ENCODE data around the gene NDUFS8. TPM values are rescaled to one million over a fixed set of nuclear protein-coding genes. Genes with fewer than 3 reads are reported as not detected.

The NDUFS8 gene
- total RNA-seq, 1 experiment from 2014 or later, result 220 TPM

- peaks cover 21% of the 10 kb centered on the region for H3K36me3 ChIP-seq (ENCODE audit: insufficient read depth, low read length, poor library complexity, severe bottlenecking)
- no peak overlapping the region for H3K27ac ChIP-seq (ENCODE audit: low read depth, low read length, poor library complexity, severe bottlenecking)
- POLR2A ChIA-PET (ENCODE audit: low non-redundant PET), result interaction anchor here (0.6 kb wide), 1 partner anchor 17 kb away, joined by 3 read pairs; no protein-coding TSS in a partner anchor
- CTCF ChIA-PET, result no interaction called here
- H3K27me3 ChIP-seq (replicated peaks; ENCODE audit: insufficient read depth, low read depth, low read length, poor library complexity), result no peaks in the 10 kb centered on the region
- no peak for DNase-seq (ENCODE audit: low spot score)
- H3K4me3 ChIP-seq (ENCODE audit: low read depth, low read length, poor library complexity, severe bottlenecking), result no peak overlapping the region
- no TSS peak for BruUV-seq (replicated peaks)
- H3K4me1 ChIP-seq (ENCODE audit: insufficient read depth, low read length, poor library complexity, severe bottlenecking), result peaks cover 30% of the 10 kb centered on the region
- intact Hi-C loops (cut with micrococcal nuclease; ENCODE audit: unreplicated experiment), result loop anchor here (10.0 kb wide), 1 partner anchor 169 kb away; no protein-coding TSS in a partner anchor
- TF ChIP-seq EZH2 (IDR thresholded peaks at IDR 0.05; ENCODE audit: borderline replicate concordance, low read depth, low read length, poor library complexity, severe bottlenecking), result no peak
- TF ChIP-seq, protein P1, sequence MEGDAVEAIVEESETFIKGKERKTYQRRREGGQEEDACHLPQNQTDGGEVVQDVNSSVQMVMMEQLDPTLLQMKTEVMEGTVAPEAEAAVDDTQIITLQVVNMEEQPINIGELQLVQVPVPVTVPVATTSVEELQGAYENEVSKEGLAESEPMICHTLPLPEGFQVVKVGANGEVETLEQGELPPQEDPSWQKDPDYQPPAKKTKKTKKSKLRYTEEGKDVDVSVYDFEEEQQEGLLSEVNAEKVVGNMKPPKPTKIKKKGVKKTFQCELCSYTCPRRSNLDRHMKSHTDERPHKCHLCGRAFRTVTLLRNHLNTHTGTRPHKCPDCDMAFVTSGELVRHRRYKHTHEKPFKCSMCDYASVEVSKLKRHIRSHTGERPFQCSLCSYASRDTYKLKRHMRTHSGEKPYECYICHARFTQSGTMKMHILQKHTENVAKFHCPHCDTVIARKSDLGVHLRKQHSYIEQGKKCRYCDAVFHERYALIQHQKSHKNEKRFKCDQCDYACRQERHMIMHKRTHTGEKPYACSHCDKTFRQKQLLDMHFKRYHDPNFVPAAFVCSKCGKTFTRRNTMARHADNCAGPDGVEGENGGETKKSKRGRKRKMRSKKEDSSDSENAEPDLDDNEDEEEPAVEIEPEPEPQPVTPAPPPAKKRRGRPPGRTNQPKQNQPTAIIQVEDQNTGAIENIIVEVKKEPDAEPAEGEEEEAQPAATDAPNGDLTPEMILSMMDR (conservative IDR thresholded peaks at IDR 0.05; ENCODE audit: low read depth, low read length), result no peak
- no peaks in the 10 kb centered on the region for H3K9me3 ChIP-seq (ENCODE audit: low read depth, low read length, poor library complexity, severe bottlenecking)
Measured at GRCh38 chr11:68035266-68035876, 4.9 kb downstream of the NDUFS8 start.

DNA sequence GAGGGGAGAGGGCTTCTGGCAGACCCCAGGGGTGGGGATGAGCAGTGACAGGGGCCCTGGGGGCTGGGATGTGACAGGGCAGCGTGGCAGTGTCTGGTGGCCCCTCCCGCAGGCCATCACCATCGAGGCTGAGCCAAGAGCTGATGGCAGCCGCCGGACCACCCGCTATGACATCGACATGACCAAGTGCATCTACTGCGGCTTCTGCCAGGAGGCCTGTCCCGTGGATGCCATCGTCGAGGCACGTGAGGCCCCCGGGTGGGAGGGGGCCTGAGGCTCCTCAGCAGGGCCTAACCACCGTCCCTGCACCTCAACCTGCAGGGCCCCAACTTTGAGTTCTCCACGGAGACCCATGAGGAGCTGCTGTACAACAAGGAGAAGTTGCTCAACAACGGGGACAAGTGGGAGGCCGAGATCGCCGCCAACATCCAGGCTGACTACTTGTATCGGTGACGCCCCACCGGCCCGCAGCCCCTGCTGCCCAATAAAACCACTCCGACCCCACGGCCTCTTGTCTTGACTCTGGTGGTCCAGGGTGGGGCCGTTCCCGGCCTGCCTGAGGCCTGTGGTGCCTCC, 5.7 kb downstream of the NDUFS8 start:
- no peaks in the 10 kb centered on the region for H3K9me3 ChIP-seq (ENCODE audit: low read depth, low read length, poor library complexity, severe bottlenecking)
- POLR2A ChIA-PET (ENCODE audit: low non-redundant PET), result no interaction called here
- H3K27me3 ChIP-seq (replicated peaks; ENCODE audit: insufficient read depth, low read depth, low read length, poor library complexity), result no peaks in the 10 kb centered on the region
- peaks cover 21% of the 10 kb centered on the region for H3K36me3 ChIP-seq (ENCODE audit: insufficient read depth, low read length, poor library complexity, severe bottlenecking)
- no peak for TF ChIP-seq EZH2 (IDR thresholded peaks at IDR 0.05; ENCODE audit: borderline replicate concordance, low read depth, low read length, poor library complexity, severe bottlenecking)
- intact Hi-C loops (cut with micrococcal nuclease; ENCODE audit: unreplicated experiment), result loop anchor here (10.0 kb wide), 1 partner anchor 169 kb away; no protein-coding TSS in a partner anchor
- H3K4me3 ChIP-seq (ENCODE audit: low read depth, low read length, poor library complexity, severe bottlenecking), result no peak overlapping the region
- peaks cover 34% of the 10 kb centered on the region for H3K4me1 ChIP-seq (ENCODE audit: insufficient read depth, low read length, poor library complexity, severe bottlenecking)
- no TSS peak for BruUV-seq (replicated peaks)
- no peak overlapping the region for H3K27ac ChIP-seq (ENCODE audit: low read depth, low read length, poor library complexity, severe bottlenecking)
- DNase-seq (ENCODE audit: low spot score), result no peak
- CTCF ChIA-PET, result interaction anchor here (0.5 kb wide), 1 partner anchor 575 kb away, joined by 10 read pairs; no protein-coding TSS in a partner anchor

DNA sequence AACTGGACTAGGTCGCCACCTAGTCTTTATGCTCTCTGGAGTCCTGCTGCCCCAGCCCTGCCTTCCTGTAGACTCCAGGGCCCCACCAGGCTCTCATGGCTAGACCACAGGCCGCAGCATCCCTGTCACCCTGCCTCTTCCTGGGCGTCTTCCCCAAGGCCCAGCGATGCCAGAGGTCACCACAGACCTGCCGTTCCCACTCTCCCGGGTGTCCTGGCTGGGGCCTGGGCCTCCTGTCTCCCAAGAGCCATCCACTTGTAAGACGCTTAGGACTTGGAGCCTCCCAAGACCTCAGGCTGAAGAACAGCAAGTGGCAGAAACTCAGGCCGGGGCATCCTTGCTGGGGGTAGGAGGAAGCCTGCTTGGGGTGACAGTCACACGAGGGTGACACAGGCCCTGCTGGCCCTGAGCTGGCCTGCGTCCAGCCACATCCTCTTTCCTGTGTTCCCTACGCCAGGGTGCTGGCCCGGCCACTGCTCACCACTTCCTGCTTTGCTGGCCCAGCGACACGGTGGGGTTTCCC, 6.3 kb downstream of the NDUFS8 start:
- ChIA-PET POLR2A (ENCODE audit: low non-redundant PET) (no interaction called here), CTCF (no interaction called here)
- H3K36me3 ChIP-seq (ENCODE audit: insufficient read depth, low read length, poor library complexity, severe bottlenecking), result peaks cover 21% of the 10 kb centered on the region
- intact Hi-C loops (cut with micrococcal nuclease; ENCODE audit: unreplicated experiment), result loop anchor here (10.0 kb wide), 1 partner anchor 168 kb away; no protein-coding TSS in a partner anchor
- no peaks in the 10 kb centered on the region for H3K27me3 ChIP-seq (replicated peaks; ENCODE audit: insufficient read depth, low read depth, low read length, poor library complexity)
- BruUV-seq (replicated peaks), result no TSS peak
- no peak for DNase-seq (ENCODE audit: low spot score)
- no peaks in the 10 kb centered on the region for H3K9me3 ChIP-seq (ENCODE audit: low read depth, low read length, poor library complexity, severe bottlenecking)
- TF ChIP-seq, protein P1 (conservative IDR thresholded peaks at IDR 0.05; ENCODE audit: low read depth, low read length), result no peak
- TF ChIP-seq EZH2 (IDR thresholded peaks at IDR 0.05; ENCODE audit: borderline replicate concordance, low read depth, low read length, poor library complexity, severe bottlenecking), result no peak
- H3K4me3 ChIP-seq (ENCODE audit: low read depth, low read length, poor library complexity, severe bottlenecking), result no peak overlapping the region
- H3K4me1 ChIP-seq (ENCODE audit: insufficient read depth, low read length, poor library complexity, severe bottlenecking), result peaks cover 30% of the 10 kb centered on the region
- no peak overlapping the region for H3K27ac ChIP-seq (ENCODE audit: low read depth, low read length, poor library complexity, severe bottlenecking)
